ENCODE results near the gene TBL1XR1. TPM values are rescaled to one million over a fixed set of nuclear protein-coding genes. Genes with fewer than 3 reads are reported as not detected.

Gene TBL1XR1
- total and polyA plus RNA-seq, 2 donors (not counting 3 experiments of a cell fraction or from before 2014, with no cell fraction given) = 26.9 to 146 TPM

GRCh38 chr3:177108648-177109047 lies 88.6 kb downstream of the TBL1XR1 start:
- Histone ChIP-seq H3K4me2 (ENCODE audit: insufficient read depth, low read length) (no peak overlapping the region), H3K9me3 (replicated peaks; ENCODE audit: control insufficient read depth, insufficient read depth, low read length) (no peaks in the 10 kb centered on the region), H3K36me3 (ENCODE audit: control insufficient read depth in 2 of 2, extremely low read depth in 1 of 2, insufficient read depth in 2 of 2, low read length in 2 of 2) (no peaks in the 10 kb centered on the region), H3K9me1 (replicated peaks; ENCODE audit: control insufficient read depth, extremely low read depth, insufficient read depth, low read length) (no peaks in the 10 kb centered on the region), H3K79me2 (ENCODE audit: control insufficient read depth, insufficient read depth, low read length) (peaks cover 95% of the 10 kb centered on the region), H3K4me3 (replicated peaks in 1 of 3; ENCODE audit: insufficient read depth in 1 of 3, low read depth in 1 of 3, low read length in 3 of 3) (no peak overlapping the region), H4K20me1 (replicated peaks; ENCODE audit: control insufficient read depth, extremely low read depth, insufficient read depth, low read length) (peaks cover 4% of the 10 kb centered on the region), H3K4me1 (ENCODE audit: control insufficient read depth, extremely low read depth, insufficient read depth, low read length) (no peaks in the 10 kb centered on the region), H2AFZ (ENCODE audit: low read depth, low read length) (no peak overlapping the region), H3K27me3 (ENCODE audit: control insufficient read depth in 2 of 2, insufficient read depth in 2 of 2, low read length in 2 of 2) (no peaks in the 10 kb centered on the region), H3K27ac (ENCODE audit: insufficient read depth, low read depth, low read length) (no peak overlapping the region), H3K9ac (replicated peaks; ENCODE audit: extremely low read depth, insufficient read depth, low read length) (no peak overlapping the region)
- ChIA-PET CTCF (interaction anchor here (1.0 kb wide), 1 partner anchor 18 kb away, joined by 3 read pairs; no protein-coding TSS in a partner anchor), POLR2A (no interaction called here)
- intact Hi-C loops (cut with micrococcal nuclease) = no loop called here
- peak; percentile 28 for DNase-seq (ENCODE audit: low read depth, low spot score)
- dilution Hi-C loops (cut with MboI; ENCODE audit: extremely low pct_ligation_motif_present, low sequenced_read_pairs) = no loop called here
- FAIRE-seq = no peak
- TF ChIP-seq GATA2 (IDR thresholded peaks at IDR 0.05; ENCODE audit: insufficient read depth, insufficient read length, low read depth, low read length) (no peak), POLR2A (IDR thresholded peaks at IDR 0.05; ENCODE audit: low read depth, low read length) (no peak), MAX (IDR thresholded peaks at IDR 0.05; ENCODE audit: insufficient read depth, insufficient read length) (no peak), CTCF (IDR thresholded peaks at IDR 0.05; ENCODE audit: extremely low read depth in 1 of 2, insufficient read depth in 1 of 2, low read depth in 1 of 2, low read length in 2 of 2) (no peak), EZH2 (IDR thresholded peaks at IDR 0.05; ENCODE audit: borderline replicate concordance, low read depth, low read length, severe bottlenecking) (no peak), JUN (IDR thresholded peaks at IDR 0.05; ENCODE audit: borderline replicate concordance, insufficient read depth, insufficient read length, low read depth) (no peak), MYC (IDR thresholded peaks at IDR 0.05; ENCODE audit: low read depth, low read length) (no peak)
- no TSS peak for BruUV-seq (replicated peaks)

Measured in endothelial cell of umbilical vein (primary cell).